GM21360 (cell line): ENCODE data around the gene USP19.

Source experiments
- ATAC-seq: cut with Tn5 transposase; IDR thresholded peaks from one replicate; pipeline ENCODE4 v1.9.1; 2021; ENCODE audit warnings: mild to moderate bottlenecking, moderate library complexity; ENCODE audit not compliant: unreplicated experiment

Gene USP19

DNA sequence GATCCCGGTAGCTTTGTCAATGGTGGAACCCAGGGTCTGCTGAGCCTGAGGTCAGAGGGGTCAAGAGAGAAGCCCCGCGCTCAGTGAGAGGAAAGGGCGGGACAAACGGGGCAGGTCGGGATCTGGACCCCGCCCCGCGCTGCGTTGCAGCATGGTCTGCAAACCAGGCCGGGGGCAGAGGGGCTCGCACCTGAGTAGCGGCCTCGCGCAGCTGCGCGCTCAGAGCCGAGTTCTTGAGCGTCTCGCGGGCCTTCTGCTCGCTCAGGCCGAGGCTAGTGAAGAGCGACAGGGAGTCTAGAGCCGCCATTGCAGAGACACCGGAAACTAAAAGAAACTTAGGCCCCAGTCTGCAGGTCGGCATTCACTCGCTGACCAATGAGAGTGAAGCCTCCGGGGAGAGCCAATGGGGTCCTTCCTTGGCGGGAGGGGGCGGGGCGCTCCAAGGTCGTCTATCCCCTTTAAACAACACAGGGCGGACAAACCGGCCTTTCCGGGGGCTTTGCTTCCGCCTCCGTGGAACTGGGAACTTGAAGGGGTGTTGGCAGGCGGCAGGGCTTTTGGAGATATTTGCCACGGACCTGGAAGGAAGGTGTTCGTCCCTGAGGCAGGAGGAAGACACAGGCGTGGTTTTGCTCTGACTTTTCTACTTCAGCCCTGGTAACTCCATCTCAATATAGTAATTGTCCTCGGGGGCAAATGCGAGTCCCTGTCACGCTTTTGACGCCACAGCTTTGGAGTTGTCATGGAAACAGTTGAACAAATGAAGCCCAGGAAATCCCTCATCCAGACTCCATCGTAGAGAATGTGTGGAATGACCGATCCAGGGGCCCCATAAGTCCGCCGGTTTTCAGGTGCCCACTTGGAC lies 16.0 kb downstream of the USP19 start, which contains the start of gene QARS1:
TSS of gene QARS1 (minus strand) at position 331 of the 865 bp plus-strand sequence. CDS start at position 307, 24 bp downstream.
- ATAC-seq = peak; percentile 77

DNA sequence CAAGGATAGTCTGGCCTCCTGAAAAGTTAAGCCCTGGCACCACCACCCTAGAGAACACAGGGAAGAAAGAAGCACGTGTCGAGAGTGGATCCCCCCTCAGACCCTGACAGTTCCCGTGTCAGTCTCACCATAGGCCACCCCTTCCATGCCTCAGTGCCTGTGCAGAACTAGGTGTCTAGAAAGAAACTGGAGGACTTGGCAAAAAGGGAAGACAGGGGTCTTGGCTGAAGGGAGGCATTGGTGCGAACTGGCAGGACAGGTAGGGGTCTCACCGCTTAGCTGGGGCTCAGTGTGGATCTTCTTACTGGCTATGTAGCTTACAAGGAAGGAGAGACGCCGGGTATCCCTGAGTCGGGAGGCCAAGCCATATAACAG lies 16.6 kb downstream of the USP19 start:
- ATAC-seq = no peak

- ATAC-seq = no peak
These were observed 20.5 kb downstream of the USP19 start for GRCh38 chr3:49100046-49100615.

DNA sequence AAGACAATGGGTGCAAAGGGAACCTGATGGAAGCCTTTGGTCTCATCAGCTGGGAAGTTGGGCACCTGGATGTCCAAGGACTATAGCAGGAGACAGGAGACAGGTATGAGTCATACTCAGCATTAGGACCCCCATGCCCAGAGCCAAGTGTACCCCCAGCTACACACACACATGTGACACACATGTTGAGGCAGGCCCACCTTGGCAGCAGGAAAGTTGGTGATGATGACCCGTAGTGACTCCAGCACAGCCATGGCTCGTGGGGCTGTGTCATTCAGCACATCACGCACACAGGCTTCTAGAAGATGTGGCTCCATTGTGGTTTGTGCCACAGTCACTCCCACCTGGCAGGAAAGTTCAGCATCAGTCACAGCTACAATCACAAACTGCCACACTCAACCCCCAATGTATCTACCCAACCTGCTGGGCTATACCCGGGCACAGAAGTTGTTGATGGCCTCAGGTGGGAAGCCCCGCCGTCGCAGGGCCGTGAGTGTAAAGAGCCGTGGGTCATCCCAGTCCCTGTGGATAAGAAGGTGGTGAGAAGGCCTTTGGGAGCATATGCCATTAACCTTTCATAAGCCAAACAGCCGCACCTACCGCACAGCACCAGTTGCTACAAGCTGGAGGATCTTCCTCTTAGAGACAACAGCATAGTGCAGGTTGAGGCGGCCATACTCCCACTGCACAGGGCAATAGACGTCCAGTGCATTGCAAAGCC lies 21.6 kb downstream of the USP19 start:
- no peak for ATAC-seq

GRCh38 chr3:49098429-49098828 lies 22.2 kb downstream of the USP19 start:
- no peak for ATAC-seq

DNA sequence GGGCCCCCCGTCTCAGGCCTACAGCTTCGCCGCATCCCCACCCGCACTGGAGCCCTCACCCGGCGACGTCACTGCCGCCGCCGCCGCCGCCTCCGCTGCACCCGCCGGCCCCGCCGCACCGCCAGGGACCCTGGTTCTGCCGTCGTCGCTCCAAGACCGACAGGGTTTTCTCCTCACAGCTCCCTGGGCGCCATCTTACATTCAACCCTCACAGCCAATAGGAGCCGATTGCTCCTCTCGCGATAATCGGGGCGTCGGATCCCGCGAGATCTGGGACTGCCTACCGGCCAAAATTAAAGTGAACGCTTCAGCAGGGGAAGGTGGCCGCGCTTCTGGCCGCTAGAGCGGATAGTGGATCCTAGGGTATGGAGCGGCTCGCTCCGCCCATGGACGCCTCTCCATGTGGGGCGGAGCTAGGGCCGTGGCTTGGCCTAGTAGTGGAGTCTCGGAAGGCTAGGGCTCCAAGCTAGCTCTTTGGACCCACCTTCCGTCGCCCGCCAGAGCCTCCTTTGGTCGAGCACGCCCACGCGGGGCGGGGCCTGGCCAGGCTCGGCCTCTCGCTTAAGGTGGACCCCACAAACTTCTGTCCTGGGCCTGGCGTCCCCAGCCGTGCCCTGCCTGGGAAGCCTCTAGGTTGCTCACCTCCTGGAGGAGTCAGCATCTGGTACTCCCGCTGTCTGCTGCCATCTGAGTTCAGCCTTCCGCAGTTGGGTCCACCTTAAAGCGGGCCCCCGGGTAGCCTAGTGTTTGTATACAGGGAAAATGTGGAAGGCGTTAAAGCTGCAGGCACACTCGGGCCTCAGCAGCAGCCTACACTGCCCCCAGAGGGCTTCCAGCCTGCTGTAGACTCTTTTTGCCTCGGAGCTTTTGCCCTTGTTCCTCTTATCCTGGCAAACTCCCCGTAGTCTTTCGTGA lies 26.5 kb downstream of the USP19 start, which contains the start of gene QRICH1:
TSS of gene QRICH1 (minus strand) at position 219 of the 915 bp plus-strand sequence. CDS start 17,054 bp downstream, outside the sequence.
- peak; percentile 63 for ATAC-seq

GRCh38 chr3:49092938-49093852 lies 27.4 kb downstream of the USP19 start:
- ATAC-seq = peak; percentile 35

DNA sequence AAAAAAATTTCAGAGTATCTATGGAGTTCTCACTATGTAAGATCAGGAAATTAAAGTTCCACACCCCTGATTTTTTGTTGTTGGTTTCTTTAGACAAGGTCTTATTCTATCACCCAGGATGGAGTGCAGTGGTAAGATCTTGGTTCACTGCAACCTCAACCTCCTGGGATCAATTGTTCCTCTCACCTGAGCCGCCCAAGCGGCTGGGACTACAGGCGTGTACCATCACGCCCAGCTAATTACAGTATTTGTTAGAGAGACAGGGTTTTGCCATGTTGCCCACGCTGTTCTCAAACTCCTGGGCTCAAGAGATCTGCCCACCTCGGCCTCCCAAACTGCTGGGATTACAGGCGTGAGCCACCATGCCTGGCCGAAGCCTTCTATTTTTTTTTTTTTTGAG lies 39.2 kb downstream of the USP19 start:
- ATAC-seq = no peak

- ATAC-seq = no peak
These were observed 41.4 kb downstream of the USP19 start for GRCh38 chr3:49079270-49079669.

DNA sequence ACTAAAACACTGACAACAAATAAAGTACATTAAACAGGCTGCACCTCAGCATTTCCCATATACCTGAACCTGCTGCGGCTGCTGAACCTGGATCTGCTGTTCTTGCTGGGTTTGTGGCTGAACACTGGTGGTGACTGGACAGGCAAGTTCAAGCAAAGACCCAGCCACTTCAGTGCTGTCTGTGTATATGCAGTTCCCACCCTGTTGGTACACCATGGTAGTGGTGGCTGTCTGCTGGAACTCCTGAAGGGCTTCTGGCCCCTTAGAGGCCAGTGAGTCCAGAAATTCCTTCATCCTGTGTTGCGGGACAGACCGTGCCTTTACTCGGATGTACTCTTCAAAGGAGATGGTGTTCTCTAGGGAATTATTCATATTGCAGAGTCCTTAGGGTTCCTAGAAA lies 44.0 kb downstream of the USP19 start:
- no peak for ATAC-seq

DNA sequence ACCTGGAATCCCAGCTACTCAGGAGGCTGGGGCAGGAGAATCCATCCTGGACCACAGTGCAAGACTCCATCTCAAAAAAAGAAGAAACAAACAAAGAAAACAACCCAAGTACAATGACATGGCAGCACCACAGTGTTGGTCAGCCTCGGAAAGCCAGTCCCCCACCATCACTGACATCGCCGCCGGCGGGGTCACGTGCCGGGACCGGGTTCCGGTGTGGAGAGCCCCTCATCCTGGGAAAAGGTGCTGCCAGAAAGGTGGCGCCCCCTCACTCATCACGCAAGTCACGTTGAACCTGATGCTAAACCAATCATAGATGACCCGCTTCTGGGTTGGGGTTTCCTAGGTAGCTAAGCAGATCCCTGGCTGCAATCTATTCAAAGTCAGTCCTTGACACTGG lies 44.5 kb downstream of the USP19 start:
- ATAC-seq = no peak
